ENCODE data around the gene SRMS.

Gene SRMS

GRCh38 chr20:63588641-63589041 is 41.1 kb upstream of the SRMS start:
- no peak for TF ChIP-seq CREB1 (IDR thresholded peaks at IDR 0.05; ENCODE audit: low read depth)
- no peak for TF ChIP-seq REST (IDR thresholded peaks at IDR 0.05; ENCODE audit: low read depth)
- TF ChIP-seq RAD21 (IDR thresholded peaks at IDR 0.05; ENCODE audit: low read depth) = no peak
- no peak for TF ChIP-seq TAF1 (IDR thresholded peaks at IDR 0.05; ENCODE audit: low read depth)
- TF ChIP-seq TCF12 (IDR thresholded peaks at IDR 0.05; ENCODE audit: low read depth) = no peak
- no peak for TF ChIP-seq NFIC (IDR thresholded peaks at IDR 0.05)
- TF ChIP-seq TEAD4 (IDR thresholded peaks at IDR 0.05) = no peak
- no peak for TF ChIP-seq ZBTB7A (IDR thresholded peaks at IDR 0.05; ENCODE audit: low read depth)
- TF ChIP-seq CEBPB (IDR thresholded peaks at IDR 0.05) = no peak
- no peak for TF ChIP-seq MAX (IDR thresholded peaks at IDR 0.05)
- no peak for TF ChIP-seq YY1 (IDR thresholded peaks at IDR 0.05; ENCODE audit: low read depth)
- TF ChIP-seq EP300 (IDR thresholded peaks at IDR 0.05; ENCODE audit: borderline replicate concordance) = no peak
- TF ChIP-seq USF1 (IDR thresholded peaks at IDR 0.05) = no peak
- TF ChIP-seq EGR1 (IDR thresholded peaks at IDR 0.05) = no peak
- TF ChIP-seq FOXM1 (IDR thresholded peaks at IDR 0.05; ENCODE audit: borderline replicate concordance, low read depth) = no peak

GRCh38 chr20:63587776-63588591 is 40.4 kb upstream of the SRMS start:
- TF ChIP-seq EGR1 (IDR thresholded peaks at IDR 0.05) = no peak
- TF ChIP-seq CREB1 (IDR thresholded peaks at IDR 0.05; ENCODE audit: low read depth) = no peak
- no peak for TF ChIP-seq NFIC (IDR thresholded peaks at IDR 0.05)
- no peak for TF ChIP-seq EP300 (IDR thresholded peaks at IDR 0.05; ENCODE audit: borderline replicate concordance)
- no peak for TF ChIP-seq TEAD4 (IDR thresholded peaks at IDR 0.05)
- no peak for TF ChIP-seq REST (IDR thresholded peaks at IDR 0.05; ENCODE audit: low read depth)
- TF ChIP-seq TCF12 (IDR thresholded peaks at IDR 0.05; ENCODE audit: low read depth) = no peak
- no peak for TF ChIP-seq USF1 (IDR thresholded peaks at IDR 0.05)

- TF ChIP-seq RAD21 (IDR thresholded peaks at IDR 0.05; ENCODE audit: low read depth) (no peak), EP300 (IDR thresholded peaks at IDR 0.05; ENCODE audit: borderline replicate concordance) (no peak), REST (IDR thresholded peaks at IDR 0.05; ENCODE audit: low read depth) (no peak), CREB1 (IDR thresholded peaks at IDR 0.05; ENCODE audit: low read depth) (no peak), CEBPB (IDR thresholded peaks at IDR 0.05) (no peak), ZBTB7A (IDR thresholded peaks at IDR 0.05; ENCODE audit: low read depth) (no peak), TCF12 (IDR thresholded peaks at IDR 0.05; ENCODE audit: low read depth) (no peak), NFIC (IDR thresholded peaks at IDR 0.05) (no peak), FOXM1 (IDR thresholded peaks at IDR 0.05; ENCODE audit: borderline replicate concordance, low read depth) (no peak), USF1 (IDR thresholded peaks at IDR 0.05) (no peak), MAX (IDR thresholded peaks at IDR 0.05) (no peak), TEAD4 (IDR thresholded peaks at IDR 0.05) (no peak), EGR1 (IDR thresholded peaks at IDR 0.05) (no peak), TAF1 (IDR thresholded peaks at IDR 0.05; ENCODE audit: low read depth) (no peak), YY1 (IDR thresholded peaks at IDR 0.05; ENCODE audit: low read depth) (no peak)
Measured at GRCh38 chr20:63587256-63587655, 39.7 kb upstream of the SRMS start.

GRCh38 chr20:63586797-63587196 is 39.2 kb upstream of the SRMS start:
- no peak for TF ChIP-seq NFIC (IDR thresholded peaks at IDR 0.05)
- TF ChIP-seq ZBTB7A (IDR thresholded peaks at IDR 0.05; ENCODE audit: low read depth) = no peak
- TF ChIP-seq MAX (IDR thresholded peaks at IDR 0.05) = no peak
- TF ChIP-seq TAF1 (IDR thresholded peaks at IDR 0.05; ENCODE audit: low read depth) = no peak
- no peak for TF ChIP-seq EGR1 (IDR thresholded peaks at IDR 0.05)
- TF ChIP-seq CEBPB (IDR thresholded peaks at IDR 0.05) = no peak
- no peak for TF ChIP-seq RAD21 (IDR thresholded peaks at IDR 0.05; ENCODE audit: low read depth)
- no peak for TF ChIP-seq REST (IDR thresholded peaks at IDR 0.05; ENCODE audit: low read depth)
- no peak for TF ChIP-seq TEAD4 (IDR thresholded peaks at IDR 0.05)
- TF ChIP-seq USF1 (IDR thresholded peaks at IDR 0.05) = no peak
- no peak for TF ChIP-seq YY1 (IDR thresholded peaks at IDR 0.05; ENCODE audit: low read depth)
- no peak for TF ChIP-seq FOXM1 (IDR thresholded peaks at IDR 0.05; ENCODE audit: borderline replicate concordance, low read depth)

Measured in Ishikawa (cell line).